Epithelial cell of esophagus (primary cell): ENCODE data around the gene RGS7.

Experiments
- DNase-seq: peaks from one replicate; pipeline ENCODE4 v3.0.0; 2010; ENCODE audit warnings: low read depth
- H3K4me3 ChIP-seq: 2 replicates; pipeline ENCODE4 v1.5.1; 2011; ENCODE audit warnings: mild to moderate bottlenecking, low read length, control low read depth
- CTCF ChIP-seq: IDR thresholded peaks from 2 replicates; pipeline ENCODE4 v1.5.1; 2011; ENCODE audit warnings: low read depth, mild to moderate bottlenecking, low read length, control low read depth, inconsistent platforms; ENCODE audit not compliant: insufficient read depth; ENCODE audit errors: missing control alignments

The RGS7 gene

GRCh38 chr1:241336335-241336734 lies 20.7 kb downstream of the RGS7 start:
- peak; percentile 3 for DNase-seq
- H3K4me3 ChIP-seq = no peak overlapping the region
- no peak for TF ChIP-seq CTCF

- no peak overlapping the region for H3K4me3 ChIP-seq
- TF ChIP-seq CTCF = no peak
- no peak for DNase-seq
Measured at GRCh38 chr1:241332987-241333386, 24.0 kb downstream of the RGS7 start.

DNA sequence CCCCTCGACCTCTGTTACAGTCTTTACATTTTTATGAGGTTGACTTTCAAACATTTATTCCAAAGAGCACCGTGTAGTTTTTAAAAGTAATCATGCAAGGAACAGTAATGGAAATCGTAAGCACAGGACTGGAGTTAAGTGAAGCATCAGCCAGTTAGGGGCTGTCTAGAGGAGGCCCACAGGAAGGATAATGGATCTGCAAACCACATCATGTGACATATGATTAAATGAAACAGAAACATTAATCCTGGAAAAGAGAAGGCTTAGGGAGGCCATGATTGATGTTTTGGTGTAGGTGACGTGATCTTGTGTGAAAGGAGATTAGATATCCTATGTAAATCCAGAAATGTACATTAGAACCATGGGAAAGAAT lies 25.0 kb downstream of the RGS7 start:
- no peak overlapping the region for H3K4me3 ChIP-seq
- DNase-seq = no peak
- no peak for TF ChIP-seq CTCF

DNA sequence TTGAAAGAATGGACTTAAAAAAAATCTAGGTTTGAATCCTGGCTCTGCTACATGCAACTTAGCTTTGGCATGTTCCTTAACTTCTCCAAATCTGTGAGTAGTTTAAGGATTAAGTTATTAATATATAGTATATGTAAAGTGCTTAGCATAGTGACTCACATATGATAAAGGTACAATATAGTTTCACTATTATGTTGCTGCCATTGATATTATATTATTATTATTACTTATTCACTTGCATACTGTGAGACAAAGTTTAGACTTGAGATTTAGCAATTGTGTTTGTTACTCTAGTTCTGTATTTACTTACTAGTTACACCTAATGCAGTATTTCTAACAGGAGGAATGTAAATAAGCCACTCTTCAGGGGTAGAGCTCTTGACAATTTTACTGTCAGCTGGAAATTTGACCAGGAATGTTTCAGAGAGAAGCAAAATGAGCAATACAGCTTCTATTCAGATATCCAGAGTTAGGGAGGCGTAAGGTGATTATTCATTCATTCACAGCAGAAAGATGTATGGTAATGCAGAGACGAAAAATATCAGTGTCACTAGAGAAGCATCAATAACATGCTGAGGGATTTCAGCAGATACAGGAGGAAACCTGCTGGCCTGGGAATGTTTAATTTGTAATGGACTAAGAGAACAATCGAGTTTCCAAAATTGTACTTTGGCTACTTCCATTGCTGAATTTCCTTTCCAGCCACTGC lies 25.5 kb downstream of the RGS7 start:
- H3K4me3 ChIP-seq = no peak overlapping the region
- no peak for TF ChIP-seq CTCF
- DNase-seq = no peak

DNA sequence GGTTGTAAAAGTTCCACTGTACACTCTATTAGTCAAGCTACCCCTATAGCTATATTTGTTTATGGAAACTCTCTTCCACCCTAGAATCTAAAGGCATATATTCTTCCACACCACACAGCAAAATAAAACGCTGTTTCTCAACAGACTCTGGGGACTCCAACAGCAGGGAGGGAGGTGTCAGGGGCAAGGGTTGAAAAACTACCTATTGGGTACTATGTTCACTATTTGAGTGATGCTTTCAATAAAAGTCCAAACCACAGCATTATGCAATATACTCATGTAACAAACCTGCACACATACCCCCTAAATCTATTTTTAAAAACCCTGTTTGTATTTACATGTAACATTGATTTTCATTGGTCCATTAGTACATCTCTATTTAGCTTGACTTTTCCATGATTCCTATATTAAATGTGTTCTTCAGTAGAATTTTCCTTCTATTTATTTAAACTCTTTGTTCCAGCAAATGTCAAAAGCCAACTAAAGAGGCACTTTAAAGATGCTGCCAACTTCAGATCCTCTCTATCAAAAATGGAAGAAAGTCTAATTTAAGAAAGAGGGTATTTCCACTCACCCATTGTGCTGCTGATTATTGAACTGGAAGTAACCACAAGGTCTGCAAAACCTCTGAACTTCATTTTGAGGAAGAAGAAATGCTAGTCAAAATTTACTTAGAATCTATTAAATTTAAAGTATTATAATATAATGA lies 26.2 kb downstream of the RGS7 start:
- no peak for DNase-seq
- TF ChIP-seq CTCF = no peak

DNA sequence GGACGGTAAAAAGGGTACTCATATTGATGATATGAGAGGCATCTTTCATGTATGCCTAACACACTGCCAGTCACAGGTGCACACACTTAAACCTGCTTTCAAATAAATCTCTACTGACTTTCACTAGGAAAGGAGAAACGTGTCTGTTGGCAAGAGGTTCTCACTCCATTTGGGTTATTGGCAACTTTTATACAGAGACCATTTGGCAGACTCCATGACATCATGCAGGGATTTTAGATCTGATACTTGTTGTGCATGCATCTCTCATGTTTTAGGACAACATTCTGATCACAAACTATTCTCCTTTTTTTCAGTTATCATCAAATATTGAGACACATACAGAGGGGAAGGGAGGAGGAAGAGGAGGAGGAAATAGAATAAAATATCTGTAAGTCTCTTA lies 31.5 kb downstream of the RGS7 start:
- TF ChIP-seq CTCF = no peak
- H3K4me3 ChIP-seq = no peak overlapping the region
- DNase-seq = no peak

More for the DNA sequence above, 26.2 kb downstream of the RGS7 start:
- no peak overlapping the region for H3K4me3 ChIP-seq
